Bone marrow (tissue), 2 donors: Measurements from ENCODE around the gene AVEN.

Experiments used
- DNase-seq, 2 donors: peaks; one replicate each; lab custom pipeline; 2025; lab: John Stamatoyannopoulos, UW

Gene AVEN

DNA sequence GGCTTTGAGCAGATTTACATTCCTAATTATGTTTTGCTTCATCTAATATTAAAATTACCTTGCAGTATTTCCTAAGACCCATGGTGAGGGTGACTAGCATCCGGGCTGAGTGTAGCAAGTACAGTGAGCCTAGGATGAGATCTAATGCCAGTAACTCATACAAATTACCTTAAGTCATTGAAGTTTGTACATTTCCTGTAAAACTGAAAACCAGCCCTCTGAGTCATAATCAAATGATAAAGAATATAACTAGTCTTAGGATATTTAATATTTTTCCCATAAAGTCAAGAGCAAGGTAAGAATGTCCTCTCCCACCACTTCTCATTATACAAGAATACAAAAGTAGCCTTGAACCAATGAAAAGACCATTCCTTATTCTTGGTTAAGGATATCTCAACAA is 125.5 kb downstream of the AVEN start:
- DNase-seq = no peak

DNA sequence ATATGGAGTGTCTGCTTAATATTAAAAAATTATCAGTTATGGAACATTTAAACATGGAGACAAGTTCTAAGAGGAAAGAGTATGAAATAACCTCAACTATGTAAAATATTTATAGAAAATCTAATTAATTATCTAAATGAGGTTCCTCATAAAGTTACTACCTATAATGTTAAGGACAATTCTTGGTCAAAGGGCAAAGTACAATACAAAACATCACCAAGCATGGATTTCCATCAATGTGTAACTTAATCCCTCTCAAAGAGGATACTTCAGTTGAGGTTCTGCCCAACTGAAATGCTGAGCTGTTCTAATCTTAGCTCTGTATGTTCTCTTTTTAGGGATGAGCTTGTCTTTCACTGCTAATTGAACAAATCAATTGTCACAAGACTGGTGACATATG is 126.7 kb downstream of the AVEN start:
- DNase-seq = no peak

DNA sequence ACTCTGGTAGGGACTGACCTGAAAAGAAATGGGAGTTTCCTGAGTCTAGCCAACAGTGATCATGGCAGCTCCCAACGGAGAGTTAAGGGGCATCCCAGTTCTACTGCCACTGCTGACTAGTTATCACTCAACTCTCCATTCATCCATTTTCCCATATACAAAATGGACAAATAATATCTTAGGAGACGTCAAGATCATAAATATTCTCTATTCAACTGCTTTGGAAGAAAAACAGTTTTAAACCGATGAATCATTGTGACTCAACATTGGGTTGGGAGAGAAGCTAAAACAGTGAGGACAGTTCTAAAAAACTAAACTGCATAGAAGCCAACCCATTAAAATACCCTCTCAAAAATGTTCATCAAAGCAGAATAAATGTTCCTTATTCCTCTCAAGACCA is 128.3 kb downstream of the AVEN start:
- DNase-seq = no peak

DNA sequence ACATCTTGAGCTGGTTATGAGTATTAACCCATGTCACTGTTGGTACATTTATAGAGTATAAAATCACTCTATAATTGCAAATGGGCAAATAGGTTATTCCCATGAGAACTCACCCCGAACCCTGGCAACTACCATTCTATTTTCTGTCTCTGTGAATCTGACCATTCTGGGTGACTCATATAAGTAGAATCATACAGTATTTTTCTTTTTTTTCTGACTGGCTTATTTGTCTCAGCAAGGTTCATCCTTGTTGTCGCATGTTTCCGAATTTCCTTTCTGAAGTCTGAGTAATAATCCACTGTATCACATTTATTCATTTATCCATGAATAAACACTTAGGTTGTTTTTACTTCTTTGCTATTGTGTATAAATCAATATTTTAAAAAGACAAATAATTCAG is 130.6 kb downstream of the AVEN start:
- DNase-seq = no peak

DNA sequence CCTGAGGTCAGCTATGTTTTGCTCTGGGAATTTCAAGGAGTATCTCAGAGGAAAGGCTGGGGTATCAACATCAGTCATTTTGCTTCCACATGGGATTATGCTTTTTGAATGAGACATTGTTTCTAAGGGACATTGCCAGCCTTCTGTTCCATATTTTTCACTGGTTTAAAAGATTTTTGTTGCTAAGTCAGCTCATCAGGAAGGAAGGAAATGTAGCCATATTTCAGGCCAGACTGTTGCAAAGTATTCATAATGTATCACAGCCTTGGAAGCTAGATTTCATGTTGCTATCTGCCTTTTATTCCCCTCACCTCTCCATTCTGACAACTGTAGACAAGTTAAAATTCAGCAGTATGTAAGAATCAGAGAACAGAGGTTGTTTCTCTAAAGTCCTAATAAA is 131.7 kb downstream of the AVEN start:
- no peak for DNase-seq

DNA sequence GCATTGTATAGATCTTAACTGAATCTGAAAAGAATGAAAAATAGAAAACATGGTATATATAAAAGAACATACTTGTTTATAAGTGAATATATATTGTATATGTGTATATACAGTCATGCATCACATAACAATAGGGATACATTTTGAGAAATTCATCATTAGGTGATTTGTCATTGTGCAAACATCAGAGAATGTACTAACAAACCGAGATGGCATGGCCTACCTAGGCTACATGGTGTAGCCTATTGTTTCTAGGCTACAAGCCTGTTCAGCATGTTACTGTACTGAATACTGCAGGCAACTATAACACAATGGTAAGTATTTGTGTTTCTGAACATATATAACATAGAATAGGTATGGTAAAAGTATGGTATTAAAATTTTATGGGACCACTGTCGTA is 135.3 kb downstream of the AVEN start:
- DNase-seq = no peak

DNA sequence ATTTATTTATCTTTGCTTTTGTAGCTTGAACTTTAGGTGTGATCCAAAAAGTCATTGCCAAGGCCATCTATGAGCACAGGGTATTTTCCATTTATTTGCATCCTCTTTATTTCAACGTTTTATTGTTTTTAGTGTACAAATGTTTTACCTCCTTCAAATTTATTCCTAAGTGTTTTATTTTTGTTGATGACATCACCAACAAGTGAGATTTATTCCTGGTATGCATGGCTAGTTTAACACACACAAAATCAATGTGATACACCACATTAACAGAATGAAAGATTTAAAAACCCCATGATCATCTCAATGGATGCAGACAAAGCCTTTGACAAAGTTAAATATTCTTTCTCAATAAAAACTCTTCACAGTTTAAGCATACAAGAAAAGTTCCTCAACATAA is 137.0 kb downstream of the AVEN start:
- no peak for DNase-seq

DNA sequence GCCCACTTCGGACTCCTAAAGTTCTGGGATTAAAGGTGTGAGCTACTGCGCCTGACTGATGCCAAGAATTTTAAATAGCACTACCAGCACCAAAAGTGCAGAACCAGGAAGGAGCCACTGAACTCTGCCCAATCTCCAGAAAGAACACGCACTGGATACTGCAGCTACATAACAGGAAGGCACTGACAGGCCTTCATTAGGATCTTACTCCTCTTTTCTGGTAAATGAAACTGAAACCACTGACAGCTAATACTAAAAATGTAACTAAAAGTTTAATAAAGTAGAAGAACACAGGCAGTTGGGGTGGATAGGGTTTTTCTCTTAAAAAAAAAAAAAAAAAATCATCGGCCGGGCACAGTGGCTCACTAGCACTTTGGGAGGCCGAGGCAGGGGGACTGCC is 144.8 kb downstream of the AVEN start:
- DNase-seq = peak in 1 of 2 donors; percentile 32

DNA sequence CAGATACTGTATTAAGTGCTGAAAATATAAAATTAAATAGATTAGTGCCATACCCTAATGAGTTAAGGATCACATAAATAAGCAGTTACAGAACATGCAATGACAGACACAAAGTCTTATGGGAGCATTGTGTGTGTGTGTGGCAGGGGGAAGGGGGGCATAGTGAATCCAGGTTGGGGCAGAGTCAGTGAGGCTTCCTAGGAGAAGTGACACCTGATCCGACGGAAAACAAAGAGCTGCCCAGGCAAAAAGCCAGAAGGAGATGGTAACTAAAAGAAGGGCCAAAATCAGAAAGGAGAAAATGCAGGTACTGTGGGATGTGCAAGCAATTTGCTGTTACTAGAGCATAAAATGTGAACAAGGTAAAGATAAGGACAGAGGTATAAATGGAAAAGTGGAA is 150.8 kb downstream of the AVEN start:
- DNase-seq = no peak

DNA sequence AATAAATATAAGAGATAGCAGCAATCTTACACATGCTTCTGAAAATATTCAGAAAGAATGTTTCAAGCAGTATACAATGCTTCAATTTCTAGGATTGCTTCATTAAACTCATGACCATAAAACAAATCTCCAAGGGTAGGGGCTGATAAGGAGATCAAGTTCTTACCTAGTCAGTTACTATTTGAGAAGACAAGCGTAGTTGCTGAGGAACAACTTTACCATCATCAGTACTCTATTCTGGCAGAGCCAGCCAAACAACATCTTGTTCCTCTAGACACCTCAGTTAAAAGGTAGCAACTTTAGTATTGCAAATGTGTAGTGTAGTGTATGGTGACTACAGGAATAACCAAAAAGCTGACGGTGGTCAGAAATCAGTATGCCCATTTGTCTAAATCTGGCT is 156.1 kb downstream of the AVEN start:
- no peak for DNase-seq

DNA sequence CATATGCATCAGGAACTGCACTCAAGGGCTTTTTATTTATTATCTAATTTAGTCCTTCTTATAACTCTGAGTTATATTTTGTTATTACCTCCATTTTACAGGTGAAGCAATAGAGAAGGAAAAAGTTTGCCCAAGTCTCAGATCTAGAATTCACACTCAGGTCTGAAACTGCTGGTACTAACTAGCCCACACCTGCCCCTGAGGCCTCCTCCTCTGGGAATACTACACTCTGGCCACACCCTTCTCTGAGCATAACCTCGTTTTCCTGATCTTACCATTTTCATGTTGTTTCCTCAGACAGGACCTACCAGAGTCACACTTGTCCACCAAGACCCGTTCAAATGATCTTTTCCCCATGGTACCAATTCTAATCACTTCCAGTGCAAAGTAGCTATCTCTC is 164.8 kb downstream of the AVEN start:
- no peak for DNase-seq

DNA sequence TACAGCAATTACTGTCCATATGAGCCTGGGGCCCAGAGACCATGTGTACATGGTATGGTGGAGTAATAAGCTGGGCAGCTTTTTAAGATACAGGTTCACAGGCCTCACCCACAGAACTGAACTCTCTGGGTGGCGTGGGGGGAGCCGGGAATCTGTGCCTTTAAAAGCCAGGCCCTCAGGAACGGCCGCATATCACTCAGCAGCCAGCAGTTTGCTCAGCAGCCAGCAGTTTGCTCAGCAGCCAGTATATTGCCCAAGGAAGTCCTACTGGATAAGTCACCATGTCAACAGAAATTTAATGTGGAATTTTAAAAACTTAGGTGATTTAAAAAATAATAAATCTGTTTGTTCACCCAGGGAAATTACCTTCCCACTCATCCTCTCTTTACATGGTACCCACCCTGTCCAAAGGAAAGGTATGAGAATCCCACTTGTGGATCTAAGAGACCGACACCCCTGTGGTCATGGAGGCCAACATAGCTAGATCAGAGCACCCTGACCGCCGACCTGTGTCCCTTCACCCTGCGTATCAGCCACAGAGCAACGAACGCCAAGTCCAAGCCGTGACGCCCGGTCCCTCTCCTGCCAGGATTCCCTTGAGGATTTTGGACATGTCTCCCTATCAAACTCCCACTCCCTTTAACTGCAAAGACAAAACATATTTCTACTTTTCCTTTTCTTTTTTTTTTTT is 166.4 kb downstream of the AVEN start:
- no peak for DNase-seq

DNA sequence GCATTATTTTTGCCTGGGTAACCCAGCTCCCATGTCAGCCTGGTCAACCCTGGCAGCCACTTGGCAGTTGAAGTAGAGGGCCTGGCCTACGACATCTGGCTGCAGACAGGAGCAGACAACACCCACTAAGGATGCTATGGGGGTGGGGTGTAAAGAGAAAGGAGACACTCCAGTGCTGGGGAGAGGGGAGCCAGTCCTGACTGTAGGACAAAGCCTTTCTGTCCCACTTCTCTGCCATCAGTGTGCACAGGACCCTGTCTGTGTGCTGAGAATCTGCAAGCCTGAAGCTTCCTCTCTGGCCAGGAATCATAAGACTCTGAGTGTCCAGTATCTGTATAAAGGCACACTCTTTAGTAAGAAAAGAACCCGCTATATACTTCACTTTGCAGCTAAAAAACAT is 167.0 kb downstream of the AVEN start:
- no peak for DNase-seq

DNA sequence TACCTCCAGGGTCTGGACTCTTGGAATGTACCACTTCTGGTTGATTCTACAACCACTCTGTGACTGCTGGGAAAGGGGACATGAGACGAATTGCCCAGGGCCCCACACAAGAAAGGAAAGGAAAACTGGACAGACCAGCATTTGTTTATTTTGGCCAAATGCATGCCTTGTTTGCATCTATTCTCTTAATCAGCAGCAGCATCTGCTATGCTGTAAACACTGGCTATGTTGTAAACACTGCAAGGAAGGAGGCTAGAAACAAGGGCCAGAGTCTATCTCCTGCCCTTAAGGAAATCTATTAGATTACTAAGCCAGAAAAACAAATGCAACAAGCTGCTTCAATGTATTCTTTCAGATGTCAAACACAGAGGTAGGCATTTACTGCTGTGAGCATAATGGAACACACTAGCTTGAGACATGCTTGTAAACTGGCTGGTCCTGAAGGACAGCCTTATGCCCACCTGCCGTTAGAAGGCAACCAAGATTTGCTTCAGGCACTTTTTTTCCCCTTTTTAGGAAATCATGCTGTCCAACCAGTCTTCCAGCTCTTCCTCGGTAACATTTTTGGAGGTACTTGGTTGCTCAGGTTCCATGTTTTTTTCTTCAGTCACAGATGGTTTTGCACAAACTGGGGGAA is 172.8 kb downstream of the AVEN start:
- DNase-seq = no peak

DNA sequence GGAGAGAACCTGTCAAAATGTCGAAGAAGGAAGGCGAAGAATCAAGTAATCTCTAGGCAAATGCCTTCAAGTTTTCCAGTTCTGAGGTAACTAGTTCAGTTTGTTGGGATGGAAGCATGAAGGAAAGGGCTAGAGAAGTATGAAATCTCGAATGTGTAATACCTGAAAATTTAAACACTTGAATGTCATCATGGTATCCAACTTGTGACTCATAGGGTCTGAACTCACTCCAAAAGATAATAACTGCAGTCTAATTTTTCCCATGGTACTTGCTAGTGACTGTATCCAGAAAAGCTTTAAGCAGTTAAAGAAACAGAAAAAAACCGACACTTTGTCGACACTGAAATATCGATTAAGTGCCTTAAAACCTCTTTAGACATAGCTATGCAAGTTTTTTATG is 173.6 kb downstream of the AVEN start:
- no peak for DNase-seq

DNA sequence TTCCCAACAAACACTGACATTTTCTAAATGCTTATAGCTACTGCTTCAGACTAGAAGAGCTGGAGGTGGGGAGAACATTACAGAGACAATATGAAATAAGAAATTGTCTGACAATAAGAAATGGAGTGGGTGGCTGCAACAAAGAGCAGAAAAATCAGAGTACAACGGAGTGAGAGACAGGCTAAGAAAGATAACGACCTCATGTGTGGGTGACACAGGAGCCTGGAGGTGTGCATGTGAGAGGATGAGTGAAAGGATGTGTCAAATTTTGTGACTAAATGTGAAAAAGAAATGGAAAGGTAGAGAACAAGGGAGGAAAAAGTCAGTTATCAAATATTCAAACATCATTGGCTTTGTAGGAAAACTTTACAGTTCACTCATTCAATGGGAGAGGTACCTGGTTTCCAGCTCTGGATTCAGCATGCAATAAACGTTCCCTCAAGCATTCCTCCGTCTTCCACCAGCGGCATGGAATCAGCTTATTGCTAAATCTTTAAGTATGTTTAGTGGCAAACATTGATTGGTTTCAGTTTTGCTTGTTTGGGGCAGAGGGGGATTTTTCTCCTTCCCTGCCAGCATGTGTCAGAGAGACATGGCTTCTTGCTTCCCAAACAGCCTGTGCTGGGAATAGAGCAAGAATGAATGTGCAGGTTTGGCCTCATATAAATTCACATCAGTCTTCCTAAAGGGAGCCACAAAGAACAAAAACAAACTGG is 174.5 kb downstream of the AVEN start:
- no peak for DNase-seq

DNA sequence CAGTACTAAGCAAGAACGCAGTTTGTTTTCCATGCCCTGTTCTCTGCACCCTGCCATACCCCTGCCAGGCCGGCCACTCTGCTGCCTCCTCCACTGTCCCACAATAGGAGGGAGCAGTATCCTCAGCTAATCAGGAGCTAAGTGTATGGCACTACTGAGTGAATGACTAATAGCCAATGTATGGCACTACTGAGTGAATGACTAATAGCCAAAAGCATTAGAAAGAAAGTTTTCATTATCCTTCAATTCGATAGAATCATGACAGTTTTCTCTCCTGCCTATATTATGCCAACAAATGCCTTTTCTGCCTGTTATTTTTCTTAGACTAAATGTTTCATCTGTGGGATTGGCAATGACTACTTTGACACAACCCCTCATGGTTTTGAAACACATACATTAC is 178.2 kb downstream of the AVEN start:
- DNase-seq = no peak

DNA sequence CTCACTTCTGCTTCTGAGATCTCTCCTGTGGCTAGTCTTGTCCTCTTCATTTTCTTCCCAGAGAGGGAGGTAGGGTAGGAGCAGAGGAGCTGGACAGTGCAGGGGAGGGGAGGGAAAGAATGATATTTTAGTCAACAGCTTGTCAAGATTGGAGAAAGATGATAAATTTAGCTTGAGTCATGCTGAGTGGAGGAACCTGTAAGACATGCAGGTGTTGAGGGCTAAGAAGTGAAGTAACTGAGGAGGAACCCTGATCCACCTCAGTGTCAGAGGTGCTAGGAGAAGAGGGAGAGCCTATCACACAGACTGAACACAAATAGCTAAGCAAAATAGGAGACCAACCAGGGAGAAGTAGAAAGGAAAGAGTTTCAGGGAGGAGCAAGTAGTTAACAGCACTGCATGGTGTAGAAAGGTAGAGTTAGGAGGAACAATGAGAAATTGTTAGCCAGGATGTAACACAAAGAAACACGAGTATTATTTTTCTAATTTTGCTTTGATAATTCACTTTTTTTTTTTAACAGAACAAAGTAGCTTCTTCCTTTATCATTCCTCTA is 178.9 kb downstream of the AVEN start:
- no peak for DNase-seq

DNA sequence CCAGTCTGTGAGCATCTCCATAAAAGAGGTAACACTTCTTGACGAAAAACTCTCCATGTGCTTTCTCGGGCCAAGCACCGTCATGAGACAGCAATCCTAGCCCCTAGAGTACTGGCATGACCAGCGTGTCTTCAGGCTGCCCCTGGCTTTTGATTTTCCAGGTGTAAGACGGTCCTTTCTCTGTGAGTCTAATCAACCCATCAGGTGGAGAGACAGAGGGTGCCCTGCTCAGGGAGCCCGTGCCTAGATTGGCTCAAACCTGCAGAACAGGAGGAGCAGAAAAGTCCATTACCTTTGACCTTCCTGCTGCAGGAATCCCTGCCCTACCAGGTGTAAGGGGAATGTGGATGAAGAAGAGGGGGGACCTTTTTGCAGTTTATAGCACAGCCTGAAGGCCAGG is 180.2 kb downstream of the AVEN start:
- no peak for DNase-seq

DNA sequence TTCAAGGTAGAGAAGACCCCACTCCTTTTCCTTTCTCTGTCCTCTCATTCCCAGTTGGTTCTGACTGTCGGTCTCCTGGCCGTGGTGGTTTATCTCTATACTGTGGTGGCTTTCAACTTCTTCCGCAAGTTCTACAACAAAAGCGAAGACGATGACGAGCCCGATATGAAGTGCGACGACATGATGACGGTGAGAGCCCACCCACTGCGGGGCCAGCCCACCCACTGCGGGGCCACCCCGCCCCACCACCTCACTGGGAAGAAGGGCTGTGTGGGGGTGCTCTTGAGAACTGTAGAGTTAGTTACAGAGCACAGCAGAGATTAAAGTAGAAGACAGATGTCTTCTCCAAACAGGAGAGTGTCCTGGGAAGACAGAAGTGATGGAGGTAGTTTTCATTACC is 181.3 kb downstream of the AVEN start:
- DNase-seq = no peak

DNA sequence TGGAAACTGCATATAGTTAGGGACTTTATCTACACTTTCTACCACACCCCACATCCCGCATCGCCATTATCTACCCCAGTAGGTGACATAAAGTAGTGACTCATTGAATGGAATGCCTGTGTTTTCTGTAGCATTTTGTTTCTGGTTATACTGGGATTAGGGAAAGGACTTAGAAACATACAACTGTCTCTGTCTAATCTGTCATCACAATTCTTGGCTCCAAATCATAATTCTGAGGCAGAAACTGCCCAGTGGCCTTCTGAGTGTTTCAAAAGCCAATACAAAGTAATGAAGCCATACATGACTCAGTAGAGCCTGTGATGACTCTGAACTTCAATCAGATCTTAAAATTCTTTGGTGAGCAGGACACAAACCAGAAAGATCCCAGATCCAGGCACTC is 186.4 kb downstream of the AVEN start:
- no peak for DNase-seq

DNA sequence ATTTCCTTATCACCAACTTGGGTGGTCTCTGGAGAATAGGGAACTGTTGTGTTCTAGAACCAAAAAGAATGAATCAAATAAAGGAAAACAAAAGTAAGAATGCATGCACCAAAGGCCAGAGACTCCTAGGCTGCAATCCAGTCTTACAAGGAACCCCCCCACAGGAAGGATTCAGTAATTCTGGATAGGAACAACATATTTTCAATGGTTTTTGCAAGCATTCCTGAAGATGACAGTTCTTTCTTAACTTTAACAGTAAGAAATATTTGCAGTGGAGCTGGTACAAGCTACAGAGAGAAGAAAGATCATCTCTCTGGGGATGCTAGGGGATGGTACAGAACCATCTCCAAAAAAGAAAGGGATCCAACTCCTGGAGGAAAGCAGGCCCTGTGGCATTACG is 186.9 kb downstream of the AVEN start:
- no peak for DNase-seq

DNA sequence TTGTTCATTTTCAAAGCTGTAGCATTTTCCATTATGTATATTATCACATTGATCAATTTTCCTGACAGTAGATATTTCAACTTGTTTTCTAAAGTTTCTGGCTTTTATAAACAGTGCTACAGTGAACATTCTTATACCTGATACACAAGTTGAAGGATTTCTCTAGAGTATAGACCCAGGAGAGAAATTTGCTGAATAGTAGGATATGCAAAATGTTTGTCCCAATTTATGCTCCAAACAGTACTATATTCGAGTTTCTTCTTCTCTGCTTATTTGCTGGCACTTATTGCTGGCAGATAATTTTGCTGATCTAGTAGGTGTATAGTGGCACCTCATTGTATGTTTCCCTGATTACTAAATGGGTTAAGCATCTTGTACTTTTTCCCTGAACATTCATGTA is 187.9 kb downstream of the AVEN start:
- no peak for DNase-seq
